ENCODE results near the gene SBNO2.

SBNO2 gene

DNA sequence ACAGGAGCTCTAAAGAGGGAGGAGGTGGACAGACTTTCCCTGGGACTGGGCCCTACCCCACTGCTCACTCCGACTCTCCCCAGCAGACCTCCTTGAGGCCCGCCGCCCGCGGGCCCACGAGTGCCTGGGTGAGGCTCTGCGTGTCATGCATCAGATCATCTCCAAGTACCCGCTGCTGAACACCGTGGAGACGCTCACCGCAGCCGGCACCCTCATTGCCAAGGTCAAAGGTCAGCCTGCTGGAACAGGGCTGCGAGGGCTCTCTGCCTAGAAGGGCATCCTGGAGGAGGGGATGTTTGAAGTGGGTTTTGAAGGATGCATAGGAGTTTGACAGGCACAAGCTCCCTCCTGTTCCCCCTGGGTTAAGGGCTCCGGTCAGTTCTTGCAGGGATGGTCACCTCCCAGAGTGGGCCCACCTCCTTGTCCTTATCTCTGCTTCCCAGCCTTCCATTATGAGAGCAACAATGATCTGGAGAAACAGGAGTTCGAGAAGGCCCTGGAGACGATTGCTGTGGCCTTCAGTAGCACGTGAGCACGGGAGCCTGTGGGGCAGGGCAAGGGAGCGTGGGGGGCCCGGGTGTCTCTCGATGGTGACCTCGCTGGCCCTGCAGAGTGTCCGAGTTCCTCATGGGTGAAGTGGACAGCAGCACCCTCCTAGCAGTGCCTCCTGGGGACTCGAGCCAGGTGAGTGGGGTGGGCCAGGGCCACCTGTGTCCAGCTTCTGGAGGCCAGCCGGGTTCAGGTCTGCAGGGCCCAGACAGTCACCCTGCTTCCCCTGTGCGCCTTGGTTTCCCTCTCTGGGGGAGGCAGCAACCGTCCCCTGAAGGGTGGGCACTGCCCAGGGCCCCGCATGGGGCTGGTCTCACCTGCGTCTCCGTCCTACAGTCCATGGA, 100.8 kb downstream of the SBNO2 start:
- DNase-seq: peak; percentile 29
- in situ Hi-C loops (cut with HindIII; ENCODE audit: low pct_ligation_motif_present, low pct_unique_long_range_greater_than_20kb, low sequenced_read_pairs): no loop called here

GRCh38 chr19:1072371-1073015, 101.6 kb downstream of the SBNO2 start:
- in situ Hi-C loops (cut with HindIII; ENCODE audit: low pct_ligation_motif_present, low pct_unique_long_range_greater_than_20kb, low sequenced_read_pairs): no loop called here
- no peak for DNase-seq

- in situ Hi-C loops (cut with HindIII; ENCODE audit: low pct_ligation_motif_present, low pct_unique_long_range_greater_than_20kb, low sequenced_read_pairs): no loop called here
- DNase-seq: no peak
These were observed 102.9 kb downstream of the SBNO2 start for GRCh38 chr19:1070931-1071791.

DNA sequence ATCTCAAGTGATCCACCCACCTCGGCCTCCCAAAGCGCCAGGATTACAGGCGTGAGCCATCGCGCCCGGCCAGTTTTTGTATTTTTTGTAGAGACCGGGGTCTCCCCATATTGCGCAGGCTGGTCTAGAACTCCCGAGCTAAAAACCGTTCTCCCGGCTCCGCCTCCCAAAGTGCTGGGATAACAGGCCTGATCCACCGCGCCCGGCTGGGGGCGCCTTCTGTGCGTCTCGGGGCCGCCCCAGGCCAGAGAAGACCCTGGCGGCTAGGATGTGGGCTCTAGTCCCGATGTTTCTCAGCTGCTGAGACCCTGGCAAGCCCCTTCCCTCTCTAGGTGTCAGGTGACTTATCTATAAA, 103.5 kb downstream of the SBNO2 start:
- in situ Hi-C loops (cut with HindIII; ENCODE audit: low pct_ligation_motif_present, low pct_unique_long_range_greater_than_20kb, low sequenced_read_pairs): no loop called here
- DNase-seq: no peak

GRCh38 chr19:1069009-1069779, 104.9 kb downstream of the SBNO2 start:
- in situ Hi-C loops (cut with HindIII; ENCODE audit: low pct_ligation_motif_present, low pct_unique_long_range_greater_than_20kb, low sequenced_read_pairs): no loop called here
- DNase-seq: no peak

DNA sequence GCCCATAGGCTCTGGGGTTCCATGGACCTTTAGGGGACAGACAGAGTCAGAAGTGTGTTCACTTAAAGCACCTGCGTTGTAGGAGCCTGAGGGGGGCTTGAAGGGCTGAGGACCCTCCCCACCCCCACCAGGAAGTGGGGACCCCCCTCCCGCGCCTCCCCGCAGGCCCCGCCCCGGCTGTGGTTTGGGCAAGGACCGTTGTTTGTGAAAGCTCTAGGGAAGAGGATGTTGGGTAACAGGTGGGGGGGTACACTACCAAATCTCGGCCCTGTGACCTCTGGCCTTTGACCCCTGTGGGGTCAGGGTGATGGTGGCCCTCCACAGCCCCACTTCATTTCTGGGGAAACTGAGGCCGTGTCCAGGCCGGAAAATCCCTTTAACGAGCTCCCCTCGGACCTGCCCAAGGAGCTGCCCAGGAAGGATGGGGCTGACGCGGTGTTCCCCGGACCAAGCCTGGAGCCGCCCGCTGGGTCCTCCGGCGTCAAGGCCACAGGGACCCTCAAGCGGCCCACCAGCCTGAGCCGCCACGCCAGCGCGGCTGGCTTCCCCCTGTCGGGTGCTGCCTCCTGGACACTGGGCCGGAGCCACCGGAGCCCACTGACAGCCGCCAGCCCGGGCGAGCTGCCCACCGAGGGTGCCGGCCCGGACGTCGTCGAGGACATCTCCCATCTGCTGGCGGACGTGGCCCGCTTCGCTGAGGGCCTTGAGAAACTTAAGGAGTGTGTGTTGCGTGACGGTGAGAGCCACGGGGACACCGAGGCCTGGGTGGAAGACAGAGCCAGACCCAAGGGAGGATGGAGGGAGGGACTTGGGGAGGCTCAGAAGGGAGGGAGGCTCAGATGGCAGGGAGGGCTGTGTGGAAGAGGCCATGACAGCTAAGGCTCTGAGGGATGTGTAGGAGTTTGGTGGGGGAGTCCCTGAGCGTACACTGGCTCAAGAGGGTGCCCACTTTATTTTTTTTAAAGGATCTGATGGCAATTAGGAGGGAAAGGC, 105.8 kb downstream of the SBNO2 start:
- in situ Hi-C loops (cut with HindIII; ENCODE audit: low pct_ligation_motif_present, low pct_unique_long_range_greater_than_20kb, low sequenced_read_pairs): no loop called here
- DNase-seq: no peak

- in situ Hi-C loops (cut with HindIII; ENCODE audit: low pct_ligation_motif_present, low pct_unique_long_range_greater_than_20kb, low sequenced_read_pairs): no loop called here
These were observed 106.6 kb downstream of the SBNO2 start for GRCh38 chr19:1067341-1067957.

GRCh38 chr19:1066748-1067340, 107.2 kb downstream of the SBNO2 start, which contains the start of gene ARHGAP45:
Gene ARHGAP45 (plus strand): TSS chr19:1067167. CDS start chr19:1067406, 239 bp downstream.
- DNase-seq: no peak
- in situ Hi-C loops (cut with HindIII; ENCODE audit: low pct_ligation_motif_present, low pct_unique_long_range_greater_than_20kb, low sequenced_read_pairs): no loop called here

More at GRCh38 chr19:1067341-1067957, 106.6 kb downstream of the SBNO2 start:
- no peak for DNase-seq

GRCh38 chr19:1066251-1066747, 107.8 kb downstream of the SBNO2 start:
- in situ Hi-C loops (cut with HindIII; ENCODE audit: low pct_ligation_motif_present, low pct_unique_long_range_greater_than_20kb, low sequenced_read_pairs): no loop called here
- DNase-seq: no peak

- in situ Hi-C loops (cut with HindIII; ENCODE audit: low pct_ligation_motif_present, low pct_unique_long_range_greater_than_20kb, low sequenced_read_pairs): no loop called here
- DNase-seq: no peak
These were observed 108.4 kb downstream of the SBNO2 start for GRCh38 chr19:1065606-1066109.

- in situ Hi-C loops (cut with HindIII; ENCODE audit: low pct_ligation_motif_present, low pct_unique_long_range_greater_than_20kb, low sequenced_read_pairs): no loop called here
- DNase-seq: peak; percentile 70
These were observed 109.1 kb downstream of the SBNO2 start for GRCh38 chr19:1064661-1065605.

GRCh38 chr19:1063909-1064660, 110.0 kb downstream of the SBNO2 start:
- in situ Hi-C loops (cut with HindIII; ENCODE audit: low pct_ligation_motif_present, low pct_unique_long_range_greater_than_20kb, low sequenced_read_pairs): no loop called here
- DNase-seq: no peak

GRCh38 chr19:1063030-1063908, 110.8 kb downstream of the SBNO2 start:
- in situ Hi-C loops (cut with HindIII; ENCODE audit: low pct_ligation_motif_present, low pct_unique_long_range_greater_than_20kb, low sequenced_read_pairs): no loop called here
- no peak for DNase-seq
